GM19455 (cell line): ENCODE results near the gene HUWE1.
"Not testable (repeated sequence)": the region's sequence is repeated elsewhere in the genome, so short reads cannot be mapped to it uniquely, and the experiment has no call there.

ENCODE experiments used
- ATAC-seq: cut with Tn5 transposase; IDR thresholded peaks from one replicate; pipeline ENCODE4 v1.9.1; 2021; ENCODE audit not compliant: unreplicated experiment

The HUWE1 gene

DNA sequence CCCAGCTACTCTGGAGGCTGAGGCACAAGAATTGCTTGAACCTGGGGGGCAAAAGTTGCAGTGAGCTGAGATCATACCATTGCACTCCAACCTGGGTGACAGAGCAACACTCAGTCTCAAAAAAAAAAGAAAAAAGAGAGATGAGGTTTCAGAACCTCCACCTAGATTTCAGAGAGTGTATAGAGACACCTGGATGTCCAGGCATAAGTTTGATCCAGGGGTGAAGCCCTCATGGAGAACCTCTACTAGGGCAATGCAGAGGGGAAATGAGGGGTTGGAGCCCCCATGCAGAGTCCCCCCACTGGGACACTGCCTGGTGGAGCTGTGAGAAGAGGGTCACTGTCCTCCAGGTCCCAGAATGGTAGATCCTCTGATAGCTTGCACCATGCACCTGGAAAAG, 159.5 kb downstream of the HUWE1 start:
- no peak for ATAC-seq

DNA sequence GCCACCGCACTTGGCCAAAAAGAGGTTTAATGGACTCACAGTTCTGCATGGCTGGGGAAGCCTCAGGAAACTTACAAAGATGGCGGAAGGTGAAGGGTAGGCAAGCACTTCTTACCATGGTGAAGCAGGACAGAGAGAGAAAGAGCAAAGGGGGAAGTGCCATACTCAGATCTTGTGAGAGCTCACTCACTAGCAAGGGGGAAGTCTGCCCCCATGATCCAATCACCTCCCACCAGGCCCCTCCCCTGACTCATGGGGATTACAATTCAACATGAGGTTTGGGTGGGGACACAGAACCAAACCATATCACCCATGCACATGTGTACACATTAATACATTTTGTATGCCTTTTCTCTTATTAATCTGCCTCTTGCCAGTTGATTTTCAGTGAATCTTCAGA, 175.2 kb downstream of the HUWE1 start:
- no peak for ATAC-seq

DNA sequence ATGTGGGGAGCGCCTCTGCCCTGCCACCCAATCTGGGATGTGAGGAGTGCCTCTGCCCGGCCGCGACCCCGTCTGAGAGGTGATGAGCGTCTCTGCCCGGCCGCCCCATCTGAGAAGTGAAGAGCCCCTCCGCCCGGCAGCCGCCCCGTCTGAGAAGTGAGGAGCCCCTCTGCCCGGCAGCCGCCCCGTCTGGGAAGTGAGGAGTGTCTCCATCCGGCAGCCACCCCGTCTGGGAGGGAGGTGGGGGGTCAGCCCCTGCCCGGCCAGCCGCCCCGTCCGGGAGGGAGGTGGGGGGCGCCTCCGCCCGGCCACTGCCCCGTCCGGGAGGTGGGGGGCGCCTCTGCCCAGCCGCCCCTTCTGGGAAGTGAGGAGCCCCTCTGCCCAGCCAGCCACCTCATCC, 182.5 kb downstream of the HUWE1 start:
- ATAC-seq, result not testable (repeated sequence)

DNA sequence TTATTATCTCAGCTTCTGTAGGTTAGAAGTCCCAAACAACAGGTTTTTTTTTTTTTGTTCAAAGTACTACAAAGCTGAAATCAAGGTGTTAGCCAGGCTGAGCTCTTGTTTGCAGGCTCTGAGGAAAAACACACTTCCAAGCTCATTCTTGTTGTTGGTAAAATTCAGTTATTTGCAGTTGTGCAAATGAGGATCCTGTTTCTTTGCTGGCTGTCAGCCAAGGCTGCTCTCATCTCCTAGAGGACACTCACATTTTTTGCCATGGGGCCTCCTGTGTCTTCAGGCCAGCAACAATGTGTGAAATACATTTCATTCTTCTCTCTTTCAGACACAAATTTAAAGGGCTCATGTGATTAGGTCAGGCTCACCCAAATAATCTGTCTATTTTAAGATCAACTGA, 192.1 kb downstream of the HUWE1 start:
- no peak for ATAC-seq

DNA sequence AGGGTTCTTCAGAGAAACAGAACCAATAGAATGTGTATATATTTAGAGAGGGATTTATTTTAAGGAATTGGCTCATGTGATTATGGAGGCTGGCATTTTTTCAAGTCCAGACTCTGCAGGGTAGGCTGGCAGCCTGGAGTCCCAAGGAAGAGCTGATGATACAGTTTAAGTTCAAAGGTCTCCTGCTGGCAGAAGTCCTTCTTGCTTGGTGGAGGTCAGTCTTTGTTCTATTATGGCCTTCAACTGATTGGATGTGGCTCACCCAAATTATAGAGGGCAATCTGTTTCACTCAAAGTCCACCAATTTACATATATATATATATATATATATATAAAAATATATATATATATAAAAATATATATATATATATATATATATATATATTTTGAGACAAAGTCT, 200.2 kb downstream of the HUWE1 start:
- ATAC-seq, result no peak

DNA sequence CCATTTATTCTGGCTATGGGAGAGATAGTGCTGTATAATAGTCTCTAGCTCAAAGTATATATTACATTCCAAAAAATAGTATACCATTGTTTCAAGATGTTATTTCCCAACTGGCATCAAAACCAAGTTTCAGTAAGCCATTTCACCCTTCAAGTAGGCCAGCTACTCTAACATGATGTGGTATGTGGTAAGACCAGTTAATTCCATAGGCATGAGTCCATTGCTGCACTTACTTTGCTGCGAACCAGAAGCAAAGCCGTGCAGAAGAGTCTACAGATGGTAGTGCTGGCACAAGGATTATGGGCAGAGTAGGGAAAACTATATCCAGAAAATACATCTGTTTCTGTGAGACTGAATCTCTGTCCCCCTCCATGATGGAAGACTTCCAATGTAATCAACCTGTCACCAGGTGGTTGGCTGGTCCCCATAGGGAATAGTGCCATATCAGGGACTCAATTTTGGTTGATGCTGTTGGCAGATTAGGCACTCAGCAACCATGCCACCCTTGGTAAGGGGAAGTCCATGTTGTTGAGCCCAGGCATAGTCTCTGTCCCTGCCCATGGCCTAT, 202.6 kb downstream of the HUWE1 start:
- ATAC-seq, result no peak

DNA sequence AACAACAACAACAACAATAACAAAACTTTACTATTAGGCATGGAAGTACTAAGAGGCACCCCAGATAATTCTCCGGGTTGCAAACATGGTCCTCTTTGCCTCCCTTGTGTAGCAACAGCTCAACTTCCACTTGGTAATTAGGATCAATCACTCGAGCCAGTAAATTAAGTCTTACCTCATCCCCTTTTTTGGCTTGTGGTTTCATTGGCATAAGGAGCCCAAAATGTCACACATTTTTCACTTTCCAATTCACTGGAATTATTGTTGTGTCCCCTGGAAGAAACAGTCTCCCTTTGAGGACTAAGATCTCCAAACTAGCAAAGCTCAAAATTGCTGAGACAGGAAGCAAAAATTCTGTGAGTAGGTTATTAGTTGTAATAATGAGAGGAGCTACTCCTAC, 203.1 kb downstream of the HUWE1 start:
- ATAC-seq, result no peak
